DMS53 treated with DMSO at 0.1 percent for 48 hours (cell line): ENCODE measurements around the gene DCLK2.
"Not testable (repeated sequence)": the region's sequence is repeated elsewhere in the genome, so short reads cannot be mapped to it uniquely, and the experiment has no call there.

ENCODE experiments used
- DNase-seq: peaks from one replicate; lab custom pipeline; 2025; ENCODE audit not compliant: unreplicated experiment; lab: John Stamatoyannopoulos, UW

The DCLK2 gene

GRCh38 chr4:150145090-150145945, 67.1 kb downstream of the DCLK2 start:
- DNase-seq: no peak

- DNase-seq: no peak
Observed at GRCh38 chr4:150145946-150146340, 67.7 kb downstream of the DCLK2 start.

- DNase-seq: no peak
Observed at GRCh38 chr4:150149381-150149780, 71.1 kb downstream of the DCLK2 start.

GRCh38 chr4:150150629-150151062, 72.4 kb downstream of the DCLK2 start:
- no peak for DNase-seq

GRCh38 chr4:150152766-150153165, 74.5 kb downstream of the DCLK2 start:
- no peak for DNase-seq

- DNase-seq: no peak
Observed at GRCh38 chr4:150155391-150155790, 77.1 kb downstream of the DCLK2 start.

- DNase-seq: no peak
Observed at GRCh38 chr4:150156543-150156942, 78.3 kb downstream of the DCLK2 start.

GRCh38 chr4:150158041-150158440, 79.8 kb downstream of the DCLK2 start:
- DNase-seq: no peak

GRCh38 chr4:150160473-150160872, 82.2 kb downstream of the DCLK2 start:
- no peak for DNase-seq

GRCh38 chr4:150161109-150161508, 82.9 kb downstream of the DCLK2 start:
- DNase-seq: no peak

GRCh38 chr4:150162020-150162419, 83.8 kb downstream of the DCLK2 start:
- not testable (repeated sequence) for DNase-seq

- DNase-seq: no peak
Observed at GRCh38 chr4:150164055-150164454, 85.8 kb downstream of the DCLK2 start.

- DNase-seq: no peak
Observed at GRCh38 chr4:150164956-150165629, 86.8 kb downstream of the DCLK2 start.

GRCh38 chr4:150167054-150167453, 88.8 kb downstream of the DCLK2 start:
- DNase-seq: no peak

GRCh38 chr4:150173432-150173861, 95.2 kb downstream of the DCLK2 start:
- no peak for DNase-seq

- peak; percentile 85 for DNase-seq
Observed at GRCh38 chr4:150173982-150174398, 95.7 kb downstream of the DCLK2 start.

- no peak for DNase-seq
Observed at GRCh38 chr4:150176547-150176946, 98.3 kb downstream of the DCLK2 start.

- DNase-seq: no peak
Observed at GRCh38 chr4:150178161-150178560, 99.9 kb downstream of the DCLK2 start.

- DNase-seq: no peak
Observed at GRCh38 chr4:150181536-150181935, 103.3 kb downstream of the DCLK2 start.

GRCh38 chr4:150182794-150183193, 104.5 kb downstream of the DCLK2 start:
- DNase-seq: no peak

GRCh38 chr4:150185033-150185432, 106.8 kb downstream of the DCLK2 start:
- not testable (repeated sequence) for DNase-seq

GRCh38 chr4:150192986-150193385, 114.7 kb downstream of the DCLK2 start:
- DNase-seq: no peak
